Measurements from ENCODE around the gene PHACTR1. TPM values are rescaled to one million over a fixed set of nuclear protein-coding genes. Genes with fewer than 3 reads are reported as not detected.
A peak's percentile ranks its signal among the peaks of the same experiment; 100 is the strongest.

PHACTR1 gene
- total RNA-seq, 1 experiment from 2014 or later, result 0.05 TPM

- intact Hi-C loops (cut with micrococcal nuclease; ENCODE audit: unreplicated experiment) (no loop called here), in situ Hi-C loops (cut with HindIII; ENCODE audit: low pct_unique_long_range_greater_than_20kb, low sequenced_read_pairs) (no loop called here)
- peak; percentile 94 to 95 for TF ChIP-seq REST (IDR thresholded peaks at IDR 0.05; ENCODE audit: insufficient read depth in 1 of 2, low read depth in 2 of 2, low read length in 1 of 2)
- TF ChIP-seq POLR2AphosphoS5 (IDR thresholded peaks at IDR 0.05; ENCODE audit: low read depth, low read length), result no peak
- POLR2A ChIA-PET, result no interaction called here
- Histone ChIP-seq H3K27me3 (ENCODE audit: control insufficient read depth, insufficient read depth, low read length) (peaks cover 8% of the 10 kb centered on the region), H3K27ac (ENCODE audit: low read length) (no peak overlapping the region), H3K4me3 (ENCODE audit: low read depth in 2 of 2, low read length in 2 of 2) (no peak overlapping the region), H3K36me3 (ENCODE audit: control insufficient read depth, insufficient read depth, low read length) (no peaks in the 10 kb centered on the region), H3K4me1 (ENCODE audit: control insufficient read depth, insufficient read depth, low read length) (no peaks in the 10 kb centered on the region), H3K9me3 (ENCODE audit: control insufficient read depth, insufficient read depth, low read depth, low read length) (no peaks in the 10 kb centered on the region)
- DNase-seq (ENCODE audit: low read depth, low spot score), result no peak
- CTCF ChIA-PET, result no interaction called here
- ATAC-seq, result no peak
- BruUV-seq (replicated peaks), result no TSS peak
These were observed 35.2 kb downstream of the PHACTR1 start for GRCh38 chr6:12751694-12752325.

GRCh38 chr6:12753036-12753435 is 36.5 kb downstream of the PHACTR1 start:
- intact Hi-C loops (cut with micrococcal nuclease; ENCODE audit: unreplicated experiment), result no loop called here
- ChIA-PET CTCF (no interaction called here), POLR2A (no interaction called here)
- Histone ChIP-seq H3K4me1 (ENCODE audit: control insufficient read depth, insufficient read depth, low read length) (no peaks in the 10 kb centered on the region), H3K9me3 (ENCODE audit: control insufficient read depth, insufficient read depth, low read depth, low read length) (no peaks in the 10 kb centered on the region), H3K4me3 (ENCODE audit: low read depth in 2 of 2, low read length in 2 of 2) (no peak overlapping the region), H3K27ac (ENCODE audit: low read length) (no peak overlapping the region), H3K36me3 (ENCODE audit: control insufficient read depth, insufficient read depth, low read length) (no peaks in the 10 kb centered on the region), H3K27me3 (ENCODE audit: control insufficient read depth, insufficient read depth, low read length) (peaks cover 10% of the 10 kb centered on the region)
- in situ Hi-C loops (cut with HindIII; ENCODE audit: low pct_unique_long_range_greater_than_20kb, low sequenced_read_pairs), result no loop called here
- no TSS peak for BruUV-seq (replicated peaks)
- ATAC-seq (no peak), DNase-seq (ENCODE audit: low read depth, low spot score) (no peak)
- TF ChIP-seq POLR2AphosphoS5 (IDR thresholded peaks at IDR 0.05; ENCODE audit: low read depth, low read length) (no peak), CTCF (IDR thresholded peaks at IDR 0.05) (no peak), TCF7L2 (IDR thresholded peaks at IDR 0.05; ENCODE audit: low read depth, low read length) (no peak), SIN3A (IDR thresholded peaks at IDR 0.05; ENCODE audit: borderline replicate concordance, insufficient read depth, low read depth, low read length) (no peak), REST (IDR thresholded peaks at IDR 0.05; ENCODE audit: insufficient read depth in 1 of 2, low read depth in 2 of 2, low read length in 1 of 2) (no peak)
